HG03097 (cell line): ENCODE results near the gene ZDHHC9.

Source experiments
- ATAC-seq: cut with Tn5 transposase; IDR thresholded peaks from one replicate; pipeline ENCODE4 v1.9.1; 2021; ENCODE audit not compliant: unreplicated experiment, low FRiP score

Gene ZDHHC9

DNA sequence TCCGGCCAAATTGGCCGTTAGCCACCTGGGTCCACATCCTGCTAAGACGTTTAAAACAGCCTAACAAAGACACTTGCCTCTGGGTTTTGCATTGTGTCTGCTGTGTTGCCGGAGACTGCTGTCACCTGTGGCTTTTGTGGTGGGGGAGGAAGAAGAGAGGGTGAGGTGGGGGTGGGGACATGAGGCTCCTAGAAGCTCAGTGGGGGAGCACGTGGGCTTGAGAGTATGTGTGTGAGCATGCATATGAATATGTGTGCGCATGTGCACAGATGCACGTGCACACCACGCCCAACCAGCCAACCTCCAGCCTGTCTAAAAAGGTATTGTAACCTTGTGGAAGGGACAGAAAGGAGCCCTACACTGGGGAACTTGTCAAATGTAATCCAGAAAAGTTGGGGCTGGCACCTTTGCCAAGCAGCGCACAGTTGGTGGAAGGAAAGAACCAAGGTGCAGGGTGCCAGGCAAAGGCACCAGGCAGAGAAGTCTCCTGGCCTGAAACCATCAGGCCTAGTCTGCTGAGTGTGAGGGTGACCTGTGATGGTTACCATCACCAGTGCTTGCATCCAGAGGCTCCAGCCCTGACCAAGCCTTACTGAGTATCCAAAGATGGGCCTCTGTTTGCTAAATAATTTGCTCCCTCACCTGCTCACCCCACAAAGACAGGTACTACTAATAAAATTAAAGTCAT is 74.1 kb downstream of the ZDHHC9 start:
- peak; percentile 29 for ATAC-seq

DNA sequence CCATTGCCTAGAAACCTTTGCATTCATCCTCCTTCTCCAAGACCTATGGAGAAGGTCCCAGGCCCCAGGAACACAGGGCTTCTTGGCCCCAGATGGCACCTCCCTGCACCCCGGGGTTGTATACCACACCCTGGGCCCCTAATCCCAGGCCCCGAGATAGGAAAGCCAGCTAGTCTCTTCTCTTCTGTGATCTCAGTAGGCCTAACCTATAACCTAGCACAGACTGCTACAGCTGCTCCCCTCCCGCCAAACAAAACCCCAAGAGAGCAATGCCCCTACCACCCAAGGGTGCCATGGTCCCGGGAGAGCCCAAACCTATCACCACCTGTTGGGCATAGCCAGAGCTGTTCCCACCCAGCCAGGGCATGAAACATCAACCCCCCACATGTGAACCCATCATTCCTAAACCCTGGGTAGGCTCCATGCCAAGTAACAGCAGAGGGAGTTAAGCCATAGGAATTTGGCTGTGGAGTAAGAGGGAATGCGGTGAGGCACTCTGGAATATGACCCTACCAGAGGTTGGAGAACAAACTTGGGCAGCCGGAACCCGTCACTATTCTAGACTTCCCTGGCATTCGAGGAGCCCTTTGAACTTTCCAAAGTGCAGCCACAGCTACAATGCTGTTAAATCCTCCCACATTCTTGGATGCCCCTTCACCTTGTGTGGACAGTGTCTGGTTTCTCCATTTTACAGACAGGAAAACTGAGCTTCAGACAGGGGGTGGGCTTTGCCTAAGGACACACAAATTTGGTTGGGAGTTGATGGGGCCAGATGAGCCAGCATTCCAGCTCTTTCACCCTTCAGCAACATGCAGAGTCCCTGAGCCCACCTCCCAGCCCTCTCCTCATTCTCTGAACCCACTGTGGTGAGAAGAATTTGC is 74.9 kb downstream of the ZDHHC9 start:
- no peak for ATAC-seq

DNA sequence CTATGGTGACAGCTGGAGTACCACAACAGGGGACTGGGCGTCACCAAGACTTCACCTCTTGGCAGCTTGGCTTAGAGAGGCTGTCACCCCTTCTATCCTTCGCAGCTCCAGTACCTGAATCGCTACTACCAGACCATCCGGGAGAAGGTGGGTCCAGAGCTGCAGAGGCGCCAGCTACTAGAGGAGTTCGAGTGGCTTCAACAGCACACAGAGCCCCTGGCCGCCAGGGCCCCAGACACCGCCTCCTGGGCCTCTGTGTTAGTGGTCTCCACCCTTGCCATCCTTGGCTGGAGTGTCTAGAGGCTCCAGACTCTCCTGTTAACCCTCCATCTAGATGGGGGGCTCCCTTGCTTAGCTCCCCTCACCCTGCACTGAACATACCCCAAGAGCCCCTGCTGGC is 75.5 kb downstream of the ZDHHC9 start:
- no peak for ATAC-seq

DNA sequence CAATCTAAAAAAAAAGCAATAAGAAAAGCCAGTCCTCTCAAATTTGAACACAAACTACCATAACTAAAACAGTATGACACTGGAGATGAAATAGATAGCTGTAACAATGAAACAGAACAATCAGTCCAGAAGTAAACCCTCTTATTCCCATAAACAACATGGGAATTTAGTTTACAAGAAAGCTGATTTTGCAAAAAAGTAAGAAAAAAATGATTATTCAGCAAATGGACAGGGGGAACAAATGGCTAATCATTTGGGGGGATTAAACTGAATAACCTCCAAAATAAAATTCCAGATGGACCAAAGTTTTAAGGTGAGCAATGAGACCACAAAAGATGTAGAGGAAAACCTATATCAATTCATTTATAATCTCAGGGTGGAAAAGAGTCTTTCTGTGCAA is 80.0 kb downstream of the ZDHHC9 start:
- no peak for ATAC-seq

DNA sequence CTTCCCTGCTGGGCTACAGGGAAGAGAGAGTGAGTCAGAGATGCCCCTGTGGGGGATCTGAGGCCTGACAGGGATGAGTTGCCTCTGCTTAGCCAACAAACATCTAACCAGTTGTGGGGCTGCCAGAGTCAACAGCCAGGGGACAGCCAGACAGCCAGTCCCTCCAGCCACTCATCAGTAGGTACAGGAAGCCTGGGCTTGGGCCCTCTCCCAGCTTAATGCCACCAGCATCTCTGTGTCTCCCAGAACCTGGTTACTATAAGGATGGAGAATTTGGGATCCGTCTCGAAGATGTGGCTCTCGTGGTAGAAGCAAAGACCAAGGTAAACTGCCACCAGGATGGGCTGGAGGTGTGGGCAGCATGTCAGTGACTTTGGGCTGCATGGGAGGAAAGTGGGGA is 81.2 kb downstream of the ZDHHC9 start:
- no peak for ATAC-seq

DNA sequence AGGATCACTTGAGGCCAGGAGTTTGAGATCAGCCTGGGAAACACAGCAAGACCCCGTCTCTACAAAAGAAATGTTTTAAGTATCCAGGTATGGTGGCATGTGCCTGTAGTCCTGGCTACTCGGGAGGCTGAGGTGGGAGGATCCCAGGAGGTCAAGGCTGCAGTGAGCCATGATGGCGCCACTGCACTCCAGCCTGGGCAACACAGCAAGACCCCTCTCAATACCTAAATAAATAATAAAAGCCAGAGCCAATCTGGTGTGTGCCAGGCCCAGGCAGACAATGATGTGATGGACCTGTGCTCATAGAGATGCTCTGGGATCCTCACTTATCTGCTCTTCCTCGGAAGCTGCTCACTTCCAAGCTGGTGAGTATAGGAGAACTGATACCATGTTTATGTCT is 82.1 kb downstream of the ZDHHC9 start:
- no peak for ATAC-seq

DNA sequence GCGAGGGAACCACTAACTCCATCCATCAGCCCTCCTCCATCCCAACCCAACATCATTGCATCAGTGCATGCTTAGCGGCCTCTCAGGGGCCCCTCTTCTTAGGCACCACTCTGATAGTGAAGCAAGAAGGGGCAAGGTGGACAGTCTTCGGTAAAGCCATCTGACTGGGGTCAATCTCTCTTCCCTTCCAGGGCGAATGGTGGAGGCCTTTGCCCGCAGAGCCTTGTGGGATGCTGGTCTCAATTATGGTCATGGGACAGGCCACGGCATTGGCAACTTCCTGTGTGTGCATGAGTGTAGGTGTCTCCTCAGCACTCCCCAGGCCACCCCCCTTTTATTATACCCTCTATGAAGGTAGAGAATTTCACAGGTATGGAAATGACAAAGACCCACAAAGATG is 82.7 kb downstream of the ZDHHC9 start:
- ATAC-seq = no peak

DNA sequence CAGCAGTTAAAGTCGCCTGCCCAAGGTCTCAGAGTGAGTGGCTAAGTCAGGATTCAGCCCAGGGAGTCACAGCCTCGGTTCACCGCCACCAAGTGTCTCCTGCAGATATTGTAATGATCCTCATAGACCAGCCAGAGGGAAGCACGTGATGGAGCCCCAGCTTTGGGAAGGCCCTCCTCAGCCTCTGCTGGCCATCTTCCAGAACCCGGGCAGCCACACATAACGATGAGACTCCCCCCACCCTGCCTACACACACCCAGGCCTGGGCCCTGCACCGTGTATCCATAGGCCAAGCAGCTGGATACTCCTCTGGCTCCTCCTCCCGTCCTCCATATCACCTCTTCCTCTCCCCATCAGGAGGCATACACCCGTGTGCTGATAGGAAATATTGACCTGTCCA is 83.5 kb downstream of the ZDHHC9 start:
- no peak for ATAC-seq

DNA sequence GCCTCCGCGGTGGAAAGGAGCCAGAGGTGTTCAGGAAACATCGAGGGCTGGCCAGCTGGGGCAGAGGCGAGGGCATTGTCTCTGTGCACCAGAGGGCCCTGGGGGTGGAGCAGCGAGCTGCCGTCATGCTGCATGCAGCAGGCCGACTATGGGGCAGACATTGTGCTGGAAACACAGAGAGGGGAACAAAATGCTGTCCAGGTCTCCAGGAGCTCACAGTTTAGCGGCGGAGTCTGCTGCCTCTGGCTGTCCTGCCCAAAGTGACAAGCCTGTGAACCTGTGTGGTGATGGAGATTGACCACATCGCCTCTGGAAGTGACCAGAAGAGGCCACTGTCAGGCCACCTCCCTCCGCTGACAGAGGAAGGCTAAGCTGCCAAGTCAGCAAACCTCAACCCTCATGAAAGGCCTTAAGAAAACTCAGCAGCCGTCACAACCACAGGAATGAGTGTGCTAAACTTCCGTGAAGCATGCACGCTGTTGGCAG is 84.1 kb downstream of the ZDHHC9 start:
- no peak for ATAC-seq

DNA sequence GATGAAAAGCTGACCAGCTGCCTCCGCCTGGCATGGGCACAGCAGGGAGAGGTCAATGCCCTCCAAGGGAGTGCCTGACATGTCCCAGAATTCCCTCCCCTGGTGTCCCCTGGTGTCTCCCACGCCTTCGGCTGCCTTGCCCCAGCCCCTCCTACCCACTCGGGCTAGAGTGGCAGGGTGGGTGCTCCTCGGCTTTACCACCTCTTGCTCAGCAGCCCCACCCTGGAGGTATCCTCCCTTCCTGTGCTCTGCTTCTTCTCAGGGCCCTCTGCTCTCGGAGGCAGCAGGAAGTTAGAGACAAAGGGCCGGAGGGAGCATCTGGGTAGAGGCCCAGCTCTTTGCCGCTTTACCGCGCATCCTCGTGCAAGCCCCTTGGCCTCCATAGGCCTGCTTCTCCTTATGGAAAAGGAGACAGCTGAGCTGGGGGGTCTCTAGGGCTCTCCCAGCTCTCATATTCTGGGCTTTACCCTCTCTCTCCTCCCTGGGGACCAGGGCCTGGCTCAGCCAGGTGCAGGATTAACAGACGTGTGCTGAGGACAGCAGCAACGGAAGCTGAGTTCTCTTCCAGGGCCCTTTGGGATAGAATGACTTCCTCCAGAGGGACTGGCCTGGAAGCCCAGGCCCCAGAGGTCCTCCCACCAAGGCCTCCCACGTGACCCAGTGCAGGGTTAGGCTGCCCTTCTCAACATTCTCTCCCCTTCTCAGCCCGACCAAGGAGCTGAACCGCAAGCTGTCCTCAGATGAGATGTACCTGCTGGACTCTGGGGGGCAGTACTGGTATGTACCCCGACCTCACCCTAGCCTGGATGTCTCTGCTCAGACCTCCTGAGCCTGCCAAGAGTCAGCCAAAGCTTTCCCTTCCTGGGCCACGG is 87.7 kb downstream of the ZDHHC9 start:
- ATAC-seq = peak; percentile 37

DNA sequence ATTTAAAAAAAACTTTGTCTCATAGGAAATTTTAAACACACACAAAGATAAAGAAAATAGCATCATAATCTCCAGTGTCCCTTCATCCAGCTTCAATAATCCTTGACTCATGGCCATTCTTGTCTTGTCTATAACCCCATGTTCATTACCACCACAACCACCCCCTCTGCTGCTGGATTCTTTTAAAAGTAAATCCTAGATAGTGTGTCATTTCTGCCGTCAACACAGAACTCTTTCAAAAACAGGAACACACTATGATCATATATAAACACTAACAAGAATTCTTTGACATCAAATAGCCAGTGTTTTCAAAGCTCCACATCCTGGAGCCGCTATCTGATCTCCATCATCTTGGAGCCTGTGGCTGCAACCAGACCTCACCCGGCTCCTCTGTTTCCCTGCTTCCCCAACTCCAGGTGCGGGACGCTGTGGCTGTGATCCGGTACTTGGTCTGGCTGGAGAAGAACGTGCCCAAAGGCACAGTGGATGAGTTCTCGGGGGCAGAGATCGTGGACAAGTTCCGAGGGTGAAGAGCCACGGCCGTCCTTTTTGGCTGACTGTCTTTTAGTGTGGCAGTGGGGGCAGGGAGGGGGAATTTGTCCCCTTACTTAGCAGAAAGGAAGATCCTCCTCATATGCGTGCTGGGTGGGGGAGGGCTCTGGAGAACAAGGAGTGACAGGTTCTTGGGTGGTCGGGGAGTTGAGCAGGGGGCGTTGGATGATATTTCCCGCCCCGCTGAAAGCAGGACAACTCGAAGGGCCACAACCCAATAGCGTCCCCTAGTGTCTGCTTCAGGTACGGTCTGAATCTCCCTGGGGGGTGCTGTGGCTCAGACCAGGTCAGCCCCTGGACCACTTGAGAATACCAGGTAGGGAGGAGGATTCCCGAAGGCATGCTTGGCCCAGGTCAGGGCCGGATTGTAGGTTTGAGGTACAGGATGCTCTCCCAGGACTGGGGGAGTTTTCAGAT is 89.3 kb downstream of the ZDHHC9 start:
- no peak for ATAC-seq
